HEK293 (cell line): ENCODE data around the gene RNF175.

ENCODE experiments used
- CTCF ChIA-PET: fragments of 350-600 bp; formaldehyde crosslinking; extraction: SDS; loops from one replicate; lab custom pipeline; 2021; ENCODE audit warnings: antibody characterized with exemption; lab: Yijun Ruan, JAX
- POLR2A ChIA-PET: fragments of 300-600 bp; formaldehyde crosslinking; extraction: SDS; loops from one replicate; lab custom pipeline; 2020; ENCODE audit warnings: antibody characterized with exemption, inconsistent platforms; lab: Yijun Ruan, JAX
- H3K27ac ChIP-seq: fragments of 200-500 bp; sonication (Bioruptor generic); 2 replicates; pipeline ENCODE4 v1.5.1; 2014; ENCODE audit warnings: low read depth, low read length, control low read depth, inconsistent platforms; ENCODE audit errors: extremely low read depth
- H3K36me3 ChIP-seq, 2 experiments: fragments of 200-500 bp in 1 of 2; sonication (Bioruptor generic) in 1 of 2; 1 replicate in 1 of 2; 2 replicates in 1 of 2; pipeline ENCODE4 v1.5.1; 2014 to 2017; ENCODE audit warnings: inconsistent platforms in 2 of 2, low read length in 2 of 2; ENCODE audit not compliant: control insufficient read depth in 2 of 2, insufficient read depth in 1 of 2
- H3K4me1 ChIP-seq: fragments of 200-500 bp; sonication (Bioruptor generic); 2 replicates; pipeline ENCODE4 v1.5.1; 2014; ENCODE audit warnings: mild to moderate bottlenecking, low read length, inconsistent platforms; ENCODE audit not compliant: control insufficient read depth, insufficient read depth
- H3K4me3 ChIP-seq: 2 replicates; pipeline ENCODE4 v1.5.1; 2011; ENCODE audit warnings: low read depth, mild to moderate bottlenecking, control low read depth, low read length, moderate library complexity
- H3K9me3 ChIP-seq: fragments of 200-500 bp; sonication (Bioruptor generic); 2 replicates; pipeline ENCODE4 v1.5.1; 2014; ENCODE audit warnings: low read depth, low read length, inconsistent platforms; ENCODE audit not compliant: control insufficient read depth, insufficient read depth
- GLI2 ChIP-seq: fragments of 450-650 bp; formaldehyde crosslinking; IDR thresholded peaks from 2 replicates; pipeline ENCODE4; 2017; ENCODE audit warnings: missing biosample characterization, missing genetic modification characterization, low read depth, borderline replicate concordance
- GLIS2 ChIP-seq: fragments of 450-650 bp; formaldehyde crosslinking; IDR thresholded peaks from 2 replicates; pipeline ENCODE4 v1.5.1; 2016; ENCODE audit warnings: missing biosample characterization, missing genetic modification characterization
- KLF16 ChIP-seq: fragments of 450-650 bp; formaldehyde crosslinking; IDR thresholded peaks from 2 replicates; pipeline ENCODE4 v1.5.1; 2017; ENCODE audit warnings: missing biosample characterization, missing genetic modification characterization
- KLF8 ChIP-seq: fragments of 450-650 bp; formaldehyde crosslinking; IDR thresholded peaks from 2 replicates; pipeline ENCODE4 v1.5.1; 2016; ENCODE audit warnings: missing biosample characterization, missing genetic modification characterization
- OVOL3 ChIP-seq: fragments of 450-650 bp; formaldehyde crosslinking; IDR thresholded peaks from 2 replicates; pipeline ENCODE4 v1.5.1; 2016; ENCODE audit warnings: missing biosample characterization, missing genetic modification characterization
- SALL2 ChIP-seq: fragments of 450-650 bp; formaldehyde crosslinking; IDR thresholded peaks from 2 replicates; pipeline ENCODE4 v1.5.0; 2017; ENCODE audit warnings: missing biosample characterization, mild to moderate bottlenecking, missing genetic modification characterization, borderline replicate concordance
- SCRT1 ChIP-seq: fragments of 450-650 bp; formaldehyde crosslinking; IDR thresholded peaks from 2 replicates; pipeline ENCODE4 v1.5.1; 2016; ENCODE audit warnings: missing biosample characterization, missing genetic modification characterization, borderline replicate concordance
- ZIC2 ChIP-seq: fragments of 450-650 bp; formaldehyde crosslinking; IDR thresholded peaks from 2 replicates; pipeline ENCODE4 v1.5.1; 2016; ENCODE audit warnings: missing biosample characterization, missing genetic modification characterization
- ZNF169 ChIP-seq: fragments of 450-650 bp; formaldehyde crosslinking; IDR thresholded peaks from 2 replicates; pipeline ENCODE4 v1.5.1; 2016; ENCODE audit warnings: missing biosample characterization, missing genetic modification characterization
- ZNF184 ChIP-seq: fragments of 450-650 bp; IDR thresholded peaks from 2 replicates; pipeline ENCODE4 v1.5.1; 2018; ENCODE audit warnings: missing biosample characterization, mild to moderate bottlenecking, missing genetic modification characterization
- ZNF211 ChIP-seq: fragments of 450-650 bp; formaldehyde crosslinking; IDR thresholded peaks from 2 replicates; pipeline ENCODE4 v1.5.1; 2016; ENCODE audit warnings: low read depth, missing biosample characterization, missing genetic modification characterization
- ZNF266 ChIP-seq: fragments of 450-650 bp; formaldehyde crosslinking; IDR thresholded peaks from 2 replicates; pipeline ENCODE4 v1.5.1; 2016; ENCODE audit warnings: missing biosample characterization, missing genetic modification characterization, low read depth
- ZNF302 ChIP-seq: fragments of 450-650 bp; formaldehyde crosslinking; IDR thresholded peaks from 2 replicates; pipeline ENCODE4 v1.5.1; 2016; ENCODE audit warnings: missing biosample characterization, missing genetic modification characterization, low read depth
- ZNF324 ChIP-seq: fragments of 450-650 bp; formaldehyde crosslinking; IDR thresholded peaks from 2 replicates; pipeline ENCODE4 v1.5.1; 2016; ENCODE audit warnings: missing biosample characterization, missing genetic modification characterization
- ZNF335 ChIP-seq: fragments of 450-650 bp; formaldehyde crosslinking; conservative IDR thresholded peaks from 2 replicates; pipeline ENCODE4 v1.5.1; 2016; ENCODE audit warnings: missing biosample characterization, missing genetic modification characterization
- ZNF37A ChIP-seq: fragments of 450-650 bp; IDR thresholded peaks from 2 replicates; pipeline ENCODE4 v1.5.1; 2018; ENCODE audit warnings: missing biosample characterization, missing genetic modification characterization
- ZNF660 ChIP-seq: fragments of 450-650 bp; IDR thresholded peaks from 2 replicates; pipeline ENCODE4 v1.5.1; 2018; ENCODE audit warnings: missing biosample characterization, mild to moderate bottlenecking, missing genetic modification characterization
- ZNF768 ChIP-seq: fragments of 450-650 bp; formaldehyde crosslinking; IDR thresholded peaks from 2 replicates; pipeline ENCODE4 v1.5.1; 2018; ENCODE audit warnings: missing biosample characterization, mild to moderate bottlenecking, missing genetic modification characterization
- ZNF785 ChIP-seq: fragments of 450-650 bp; formaldehyde crosslinking; IDR thresholded peaks from 2 replicates; pipeline ENCODE4 v1.5.1; 2016; ENCODE audit warnings: missing biosample characterization, missing genetic modification characterization
- ZNF837 ChIP-seq: fragments of 450-650 bp; formaldehyde crosslinking; IDR thresholded peaks from 2 replicates; pipeline ENCODE4 v1.5.1; 2016; ENCODE audit warnings: missing biosample characterization, missing genetic modification characterization
- TF ChIP-seq, protein P1 (sequence below): fragments of 450-650 bp; IDR thresholded peaks from 2 replicates; pipeline ENCODE4 v1.5.1; 2018; ENCODE audit warnings: missing biosample characterization, mild to moderate bottlenecking, missing genetic modification characterization
- TF ChIP-seq, protein P2 (sequence below): fragments of 450-650 bp; formaldehyde crosslinking; IDR thresholded peaks from 2 replicates; pipeline ENCODE4 v1.5.1; 2016; ENCODE audit warnings: missing biosample characterization, missing genetic modification characterization
- TF ChIP-seq, protein P3 (sequence below): fragments of 450-650 bp; formaldehyde crosslinking; IDR thresholded peaks from 2 replicates; pipeline ENCODE4 v1.5.1; 2016; ENCODE audit warnings: missing biosample characterization, missing genetic modification characterization

Gene RNF175

DNA sequence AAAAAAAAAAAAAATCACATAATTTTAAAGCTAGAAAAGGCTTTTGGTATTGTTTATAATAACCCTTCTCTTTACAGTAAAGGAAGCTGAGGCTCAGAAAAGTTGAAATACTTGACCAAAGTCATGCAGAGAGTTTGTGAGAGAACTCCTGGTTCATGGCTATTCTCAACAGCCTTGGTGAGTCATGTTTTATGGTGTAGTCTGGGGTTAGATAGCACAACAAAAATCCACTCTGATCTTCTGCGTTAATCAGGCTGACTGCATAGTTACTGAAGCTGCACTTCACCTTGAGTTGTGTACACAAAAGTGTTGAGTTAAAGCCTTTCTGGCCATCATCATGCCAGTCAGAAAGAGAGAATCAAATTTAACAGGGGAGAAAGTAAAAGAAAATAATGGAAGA is 48.4 kb upstream of the RNF175 start:
- CTCF ChIA-PET, result no interaction called here
- peak; percentile 48 for TF ChIP-seq ZNF335 (tag by site-specific recombination)
- no peak for TF ChIP-seq GLIS2
- TF ChIP-seq ZNF324 (tag by site-specific recombination), result no peak
- TF ChIP-seq KLF8 (tag by site-specific recombination), result no peak
- no peak for TF ChIP-seq ZNF302 (tag by site-specific recombination)
- POLR2A ChIA-PET, result no interaction called here

DNA sequence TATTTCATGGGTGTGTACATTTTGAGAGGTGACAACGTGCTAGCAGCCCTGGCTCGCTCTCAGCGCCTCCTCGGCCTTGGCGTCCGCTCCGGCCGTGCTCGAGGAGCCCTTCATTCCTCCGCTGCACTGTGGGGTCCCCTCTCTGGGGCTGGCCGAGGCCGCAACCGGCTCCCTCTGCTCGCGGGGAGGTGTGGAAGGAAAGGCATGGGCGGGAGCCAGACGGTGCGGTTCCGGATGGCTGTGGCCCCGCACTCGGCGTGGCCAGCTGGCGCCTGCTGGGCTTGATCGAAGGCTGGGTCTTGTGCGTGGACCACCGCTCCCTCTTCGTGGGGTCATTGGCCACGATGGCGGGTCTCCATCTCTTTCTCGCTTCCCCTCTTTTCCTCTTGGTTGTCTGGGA is 46.2 kb upstream of the RNF175 start:
- no peaks in the 10 kb centered on the region for H3K9me3 ChIP-seq
- ChIA-PET CTCF (no interaction called here), POLR2A (no interaction called here)
- H3K27ac ChIP-seq, result no peak overlapping the region
- TF ChIP-seq ZNF211 (no peak), ZNF184 (tag by site-specific recombination) (no peak), ZIC2 (no peak), SALL2 (tag by site-specific recombination) (no peak), SCRT1 (tag by site-specific recombination) (no peak), ZNF837 (tag by site-specific recombination) (no peak), ZNF266 (tag by site-specific recombination) (no peak), ZNF169 (tag by site-specific recombination) (no peak), GLI2 (tag by site-specific recombination) (no peak), OVOL3 (tag by site-specific recombination) (no peak), ZNF660 (tag by site-specific recombination) (no peak), ZNF768 (tag by site-specific recombination) (no peak)
- TF ChIP-seq, protein P1, sequence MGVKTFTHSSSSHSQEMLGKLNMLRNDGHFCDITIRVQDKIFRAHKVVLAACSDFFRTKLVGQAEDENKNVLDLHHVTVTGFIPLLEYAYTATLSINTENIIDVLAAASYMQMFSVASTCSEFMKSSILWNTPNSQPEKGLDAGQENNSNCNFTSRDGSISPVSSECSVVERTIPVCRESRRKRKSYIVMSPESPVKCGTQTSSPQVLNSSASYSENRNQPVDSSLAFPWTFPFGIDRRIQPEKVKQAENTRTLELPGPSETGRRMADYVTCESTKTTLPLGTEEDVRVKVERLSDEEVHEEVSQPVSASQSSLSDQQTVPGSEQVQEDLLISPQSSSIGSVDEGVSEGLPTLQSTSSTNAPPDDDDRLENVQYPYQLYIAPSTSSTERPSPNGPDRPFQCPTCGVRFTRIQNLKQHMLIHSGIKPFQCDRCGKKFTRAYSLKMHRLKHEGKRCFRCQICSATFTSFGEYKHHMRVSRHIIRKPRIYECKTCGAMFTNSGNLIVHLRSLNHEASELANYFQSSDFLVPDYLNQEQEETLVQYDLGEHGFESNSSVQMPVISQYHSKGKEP (tag by site-specific recombination), result no peak
- TF ChIP-seq, protein P2, sequence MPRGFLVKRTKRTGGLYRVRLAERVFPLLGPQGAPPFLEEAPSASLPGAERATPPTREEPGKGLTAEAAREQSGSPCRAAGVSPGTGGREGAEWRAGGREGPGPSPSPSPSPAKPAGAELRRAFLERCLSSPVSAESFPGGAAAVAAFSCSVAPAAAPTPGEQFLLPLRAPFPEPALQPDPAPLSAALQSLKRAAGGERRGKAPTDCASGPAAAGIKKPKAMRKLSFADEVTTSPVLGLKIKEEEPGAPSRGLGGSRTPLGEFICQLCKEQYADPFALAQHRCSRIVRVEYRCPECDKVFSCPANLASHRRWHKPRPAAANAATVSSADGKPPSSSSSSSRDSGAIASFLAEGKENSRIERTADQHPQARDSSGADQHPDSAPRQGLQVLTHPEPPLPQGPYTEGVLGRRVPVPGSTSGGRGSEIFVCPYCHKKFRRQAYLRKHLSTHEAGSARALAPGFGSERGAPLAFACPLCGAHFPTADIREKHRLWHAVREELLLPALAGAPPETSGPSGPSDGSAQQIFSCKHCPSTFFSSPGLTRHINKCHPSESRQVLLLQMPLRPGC (tag by site-specific recombination), result no peak
- H3K36me3 ChIP-seq, result no peaks in the 10 kb centered on the region
- no peak overlapping the region for H3K4me3 ChIP-seq
- no peaks in the 10 kb centered on the region for H3K4me1 ChIP-seq

More for the DNA sequence above, 48.4 kb upstream of the RNF175 start:
- H3K27ac ChIP-seq, result no peak overlapping the region
- H3K4me3 ChIP-seq, result no peak overlapping the region
- no peaks in the 10 kb centered on the region for H3K4me1 ChIP-seq
- H3K36me3 ChIP-seq, result no peaks in the 10 kb centered on the region
- H3K9me3 ChIP-seq, result no peaks in the 10 kb centered on the region

DNA sequence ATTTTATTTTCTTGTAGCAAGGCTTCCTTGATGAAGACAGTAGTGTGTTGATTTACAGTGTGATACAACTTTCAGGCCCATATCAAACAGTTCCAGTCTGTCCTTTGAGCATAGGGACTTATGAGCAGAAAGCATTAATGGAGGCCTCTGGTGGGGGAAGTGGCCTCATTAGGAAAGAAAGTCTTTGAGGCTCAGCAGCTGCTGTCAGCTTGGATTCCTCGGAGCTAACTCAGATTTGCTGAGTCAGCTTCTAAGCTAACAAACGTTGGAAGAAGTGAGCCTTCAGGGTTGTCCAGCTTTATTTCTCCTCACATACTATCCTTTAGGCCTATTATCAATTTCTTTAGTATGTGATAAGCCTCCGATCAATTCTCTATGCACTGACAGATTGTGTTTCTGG is 44.9 kb upstream of the RNF175 start:
- ChIA-PET CTCF (no interaction called here), POLR2A (no interaction called here)
- no peaks in the 10 kb centered on the region for H3K9me3 ChIP-seq
- no peaks in the 10 kb centered on the region for H3K36me3 ChIP-seq
- no peak for TF ChIP-seq ZNF37A
- TF ChIP-seq ZNF785 (tag by site-specific recombination), result no peak
- TF ChIP-seq, protein P3, sequence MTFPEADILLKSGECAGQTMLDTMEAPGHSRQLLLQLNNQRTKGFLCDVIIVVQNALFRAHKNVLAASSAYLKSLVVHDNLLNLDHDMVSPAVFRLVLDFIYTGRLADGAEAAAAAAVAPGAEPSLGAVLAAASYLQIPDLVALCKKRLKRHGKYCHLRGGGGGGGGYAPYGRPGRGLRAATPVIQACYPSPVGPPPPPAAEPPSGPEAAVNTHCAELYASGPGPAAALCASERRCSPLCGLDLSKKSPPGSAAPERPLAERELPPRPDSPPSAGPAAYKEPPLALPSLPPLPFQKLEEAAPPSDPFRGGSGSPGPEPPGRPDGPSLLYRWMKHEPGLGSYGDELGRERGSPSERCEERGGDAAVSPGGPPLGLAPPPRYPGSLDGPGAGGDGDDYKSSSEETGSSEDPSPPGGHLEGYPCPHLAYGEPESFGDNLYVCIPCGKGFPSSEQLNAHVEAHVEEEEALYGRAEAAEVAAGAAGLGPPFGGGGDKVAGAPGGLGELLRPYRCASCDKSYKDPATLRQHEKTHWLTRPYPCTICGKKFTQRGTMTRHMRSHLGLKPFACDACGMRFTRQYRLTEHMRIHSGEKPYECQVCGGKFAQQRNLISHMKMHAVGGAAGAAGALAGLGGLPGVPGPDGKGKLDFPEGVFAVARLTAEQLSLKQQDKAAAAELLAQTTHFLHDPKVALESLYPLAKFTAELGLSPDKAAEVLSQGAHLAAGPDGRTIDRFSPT (tag by site-specific recombination), result no peak
- TF ChIP-seq KLF16 (tag by site-specific recombination), result no peak
- H3K4me3 ChIP-seq, result no peak overlapping the region
- no peak overlapping the region for H3K27ac ChIP-seq
- H3K4me1 ChIP-seq, result no peaks in the 10 kb centered on the region
